ENCODE measurements around the gene NHS.

NHS gene

GRCh38 chrX:17670874-17671273 is 295.9 kb downstream of the NHS start:
- DNase-seq (ENCODE audit: low read depth in 2 of 2), result no peak

- DNase-seq (ENCODE audit: low read depth in 2 of 2), result no peak
Measured at GRCh38 chrX:17674601-17675000, 299.6 kb downstream of the NHS start.

GRCh38 chrX:17679261-17679660 is 304.3 kb downstream of the NHS start:
- no peak for DNase-seq (ENCODE audit: low read depth in 2 of 2)

- DNase-seq (ENCODE audit: low read depth in 2 of 2), result no peak
Measured at GRCh38 chrX:17679820-17680219, 304.8 kb downstream of the NHS start.

DNA sequence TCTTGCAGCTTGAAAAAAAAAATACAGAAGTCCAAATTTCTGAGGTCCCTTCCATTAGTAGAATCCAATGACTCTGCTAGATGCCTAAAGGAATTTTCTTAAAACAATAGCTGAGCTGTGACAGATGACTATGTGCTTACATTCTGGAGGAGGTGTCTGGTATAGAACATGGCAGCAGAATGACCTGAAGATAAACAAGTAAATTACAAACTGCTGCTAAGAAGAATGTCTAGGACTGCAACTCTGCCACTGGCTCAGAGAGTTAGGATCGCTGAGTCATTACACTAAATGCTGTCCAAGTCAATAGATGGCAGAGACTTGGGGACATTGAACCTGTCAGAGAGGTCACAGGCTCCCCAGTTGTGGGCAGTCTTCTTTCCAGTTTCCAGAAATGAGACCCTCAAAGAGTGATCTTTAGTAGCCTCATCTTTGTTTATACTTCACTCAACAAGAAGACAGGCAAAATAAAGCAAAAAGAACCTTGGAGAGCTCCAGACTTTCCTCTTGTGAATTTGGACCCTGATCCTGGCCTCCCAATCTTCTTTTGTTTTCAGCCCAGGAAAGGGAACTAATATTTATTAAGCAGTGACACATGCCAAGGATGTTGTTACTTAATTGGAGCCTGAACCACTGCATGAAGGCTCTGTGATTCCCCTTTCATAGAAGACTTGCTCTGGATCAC is 305.9 kb downstream of the NHS start:
- no peak for DNase-seq (ENCODE audit: low read depth in 2 of 2)

GRCh38 chrX:17682259-17682658 is 307.3 kb downstream of the NHS start:
- no peak for DNase-seq (ENCODE audit: low read depth in 2 of 2)

GRCh38 chrX:17685026-17685425 is 310.0 kb downstream of the NHS start:
- DNase-seq (ENCODE audit: low read depth in 2 of 2), result no peak

GRCh38 chrX:17687648-17688047 is 312.6 kb downstream of the NHS start:
- no peak for DNase-seq (ENCODE audit: low read depth in 2 of 2)

- DNase-seq (ENCODE audit: low read depth in 2 of 2), result no peak
Measured at GRCh38 chrX:17689971-17690409, 315.0 kb downstream of the NHS start.

- no peak for DNase-seq (ENCODE audit: low read depth in 2 of 2)
Measured at GRCh38 chrX:17692709-17693346, 317.8 kb downstream of the NHS start.

DNA sequence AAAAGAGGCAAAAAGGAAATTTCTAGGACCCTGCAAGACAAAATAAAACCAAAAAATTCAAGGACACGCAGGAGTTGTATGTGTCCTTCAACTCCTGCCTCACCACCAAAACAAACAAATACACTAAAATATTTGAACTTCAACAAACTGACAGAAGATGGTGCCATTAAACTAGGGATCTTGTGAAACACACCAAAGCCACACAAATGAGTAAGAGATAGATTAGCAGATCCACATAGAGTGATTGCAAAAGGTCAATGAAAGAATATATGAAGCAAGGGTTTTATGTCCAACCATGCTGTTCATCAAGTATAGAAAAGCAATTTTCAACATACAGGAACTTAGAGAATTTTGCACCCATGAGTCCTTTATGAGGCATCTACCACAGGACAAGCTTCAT is 322.2 kb downstream of the NHS start:
- DNase-seq (ENCODE audit: low read depth in 2 of 2), result no peak

- no peak for DNase-seq (ENCODE audit: low read depth in 2 of 2)
Measured at GRCh38 chrX:17700976-17701375, 326.0 kb downstream of the NHS start.

DNA sequence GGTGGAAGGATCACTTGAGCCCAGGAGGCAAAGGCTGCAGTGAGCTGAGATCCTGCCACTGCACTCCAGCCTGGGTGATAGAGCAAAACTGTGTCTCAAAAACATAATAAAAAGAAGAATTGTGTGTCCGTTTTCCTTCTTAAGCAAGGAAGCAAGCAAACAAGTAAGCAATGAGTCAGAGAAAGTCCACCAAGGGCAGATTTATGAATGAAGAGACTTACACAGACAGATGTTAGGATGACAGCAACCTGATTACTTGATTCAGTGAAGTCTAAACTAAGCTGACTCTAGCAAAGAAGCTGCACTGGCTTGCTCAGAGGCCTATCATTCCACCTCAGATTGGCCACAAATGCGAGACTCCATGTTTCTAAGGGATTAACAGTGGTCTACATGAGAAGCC is 328.2 kb downstream of the NHS start:
- DNase-seq (ENCODE audit: low read depth in 2 of 2), result no peak

GRCh38 chrX:17705211-17705610 is 330.2 kb downstream of the NHS start:
- no peak for DNase-seq (ENCODE audit: low read depth in 2 of 2)

- no peak for DNase-seq (ENCODE audit: low read depth in 2 of 2)
Measured at GRCh38 chrX:17706676-17707075, 331.7 kb downstream of the NHS start.

- no peak for DNase-seq (ENCODE audit: low read depth in 2 of 2)
Measured at GRCh38 chrX:17707731-17708130, 332.7 kb downstream of the NHS start.

- no peak for DNase-seq (ENCODE audit: low read depth in 2 of 2)
Measured at GRCh38 chrX:17710871-17711301, 335.9 kb downstream of the NHS start.

- DNase-seq (ENCODE audit: low read depth in 2 of 2), result no peak
Measured at GRCh38 chrX:17713288-17713687, 338.3 kb downstream of the NHS start.

DNA sequence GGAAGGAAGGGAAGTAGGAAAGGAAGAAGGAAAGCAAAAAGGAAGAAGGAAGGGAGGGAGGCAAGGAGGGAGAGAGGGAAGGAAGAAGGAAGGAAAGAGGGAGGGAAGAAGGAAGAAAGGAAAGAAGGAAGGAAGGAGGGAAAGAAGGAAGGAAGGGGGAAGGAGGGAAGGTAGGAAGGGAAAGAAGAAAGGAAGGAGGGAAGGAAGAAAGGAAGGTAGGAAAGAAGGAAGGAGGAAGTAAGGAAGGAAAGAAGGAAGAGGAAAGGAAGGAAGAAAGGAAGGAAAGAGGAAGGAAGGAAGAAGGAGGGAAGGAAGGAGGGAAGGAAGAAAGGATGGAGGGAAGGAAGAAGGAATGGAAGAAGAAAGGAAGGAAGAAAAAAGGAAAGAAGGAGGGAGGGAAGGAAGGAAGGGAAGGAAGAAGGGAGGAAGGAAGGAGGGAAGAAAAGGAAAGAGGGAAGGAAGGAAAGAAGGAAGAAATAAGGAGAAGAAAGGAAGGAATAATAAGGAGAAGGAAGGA is 343.7 kb downstream of the NHS start:
- DNase-seq (ENCODE audit: low read depth in 2 of 2), result no peak

DNA sequence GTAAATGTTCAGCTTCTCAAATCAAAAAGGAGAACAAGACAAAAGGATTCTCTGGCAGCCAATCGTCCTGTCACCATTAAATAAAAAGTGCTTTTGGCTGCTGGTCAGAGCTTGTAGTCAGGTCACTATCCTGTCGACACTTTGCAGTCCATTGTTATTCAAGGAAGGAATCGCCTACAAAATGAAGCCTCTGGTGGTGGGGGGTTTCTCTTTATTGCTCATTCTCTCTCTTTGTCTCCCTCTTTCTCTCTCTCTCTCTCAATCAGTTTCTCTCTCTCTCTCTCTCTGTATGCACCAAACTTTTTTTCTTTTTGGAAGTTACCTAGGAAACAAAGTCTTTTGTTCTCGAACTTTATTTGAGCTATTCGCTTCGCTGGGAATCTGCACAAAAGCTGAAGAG is 344.7 kb downstream of the NHS start:
- DNase-seq (ENCODE audit: low read depth in 2 of 2), result no peak

DNA sequence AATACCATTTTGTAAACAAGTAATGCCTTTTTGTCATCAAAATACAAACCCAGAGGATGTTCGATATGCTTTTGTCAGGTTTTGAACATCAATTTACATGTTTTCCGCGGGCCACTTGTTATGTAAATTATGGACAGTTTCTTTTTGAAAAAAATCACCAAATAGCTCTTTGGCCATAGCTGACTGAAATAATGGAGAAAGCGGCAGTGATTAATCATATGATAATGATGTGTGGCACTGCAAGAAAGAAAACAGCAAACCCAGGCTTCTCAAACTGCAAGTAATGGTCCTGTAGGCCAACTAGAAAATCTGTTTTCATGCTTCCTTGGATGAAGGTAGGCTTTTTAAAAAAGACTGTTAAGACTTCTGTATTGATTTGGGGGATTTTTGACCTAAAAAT is 346.7 kb downstream of the NHS start:
- no peak for DNase-seq (ENCODE audit: low read depth in 2 of 2)

GRCh38 chrX:17725181-17725580 is 350.2 kb downstream of the NHS start:
- DNase-seq (ENCODE audit: low read depth in 2 of 2), result no peak

DNA sequence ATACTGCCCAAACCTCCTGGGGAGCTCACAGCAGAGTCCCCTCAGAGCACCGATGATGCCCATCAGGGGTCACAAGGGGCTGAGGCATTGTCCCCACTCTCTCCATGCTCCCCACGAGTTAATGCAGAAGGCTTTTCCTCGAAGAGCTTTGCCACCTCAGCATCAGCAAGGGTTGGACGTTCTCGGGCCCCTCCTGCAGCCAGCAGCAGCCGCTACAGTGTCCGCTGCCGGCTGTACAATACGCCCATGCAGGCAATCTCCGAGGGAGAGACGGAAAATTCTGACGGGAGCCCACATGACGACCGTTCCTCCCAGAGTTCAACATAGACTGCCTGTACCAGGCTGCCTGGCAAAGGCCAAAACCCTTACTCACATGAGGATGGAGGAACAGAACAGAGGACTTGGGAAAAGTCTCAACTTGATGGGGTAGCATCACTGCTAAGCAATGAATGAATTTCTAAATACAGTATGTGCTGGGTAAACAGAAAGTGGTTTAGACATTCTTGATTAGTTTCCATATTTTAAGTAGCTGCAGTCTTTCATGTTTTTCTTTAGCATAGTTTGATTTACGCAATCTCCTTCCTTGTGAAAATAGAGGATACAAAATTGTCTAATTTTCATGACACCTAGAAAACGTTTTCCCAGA is 357.3 kb downstream of the NHS start:
- DNase-seq (ENCODE audit: low read depth in 2 of 2), result no peak
